Measurements from ENCODE around the gene SLC35D1. TPM values are rescaled to one million over a fixed set of nuclear protein-coding genes. Genes with fewer than 3 reads are reported as not detected.

The SLC35D1 gene
- total and polyA plus RNA-seq, 10 of the 15 experiments (the other 5 are each of a cell fraction or from before 2014, with no cell fraction given) = 2.9 to 12.4 (median 8.6) TPM

- TF ChIP-seq DPF2 (IDR thresholded peaks at IDR 0.05) (peak; percentile 68; the same call in 1 of the 2 replicates), E2F4 (IDR thresholded peaks at IDR 0.05; ENCODE audit: low read depth, low read length) (no peak), MLLT1 (IDR thresholded peaks at IDR 0.05) (0 out of 2 replicates have a peak, but pooled peaks have one; percentile 31), GATAD2B (conservative IDR thresholded peaks at IDR 0.05; ENCODE audit: low read depth) (no peak), JUND (IDR thresholded peaks at IDR 0.05; ENCODE audit: low read depth, low read length) (no peak), MXI1 (IDR thresholded peaks at IDR 0.05; ENCODE audit: low read depth, low read length) (no peak), EZH2 (IDR thresholded peaks at IDR 0.05; ENCODE audit: borderline replicate concordance, control insufficient read depth, low read depth, low read length) (no peak), NR2F1 (conservative IDR thresholded peaks at IDR 0.05) (peak; percentile 99), PAX5 (IDR thresholded peaks at IDR 0.05; ENCODE audit: borderline replicate concordance, low read depth, low read length) (no peak), E4F1 (IDR thresholded peaks at IDR 0.05; ENCODE audit: borderline replicate concordance, partially characterized antibody) (no peak), NFYA (IDR thresholded peaks at IDR 0.05; ENCODE audit: borderline replicate concordance, low read depth, low read length) (no peak), SMAD5 (IDR thresholded peaks at IDR 0.05; ENCODE audit: low read depth) (no peak), NRF1 (conservative IDR thresholded peaks at IDR 0.05; ENCODE audit: low read depth, low read length) (no peak), GABPA (IDR thresholded peaks at IDR 0.05; ENCODE audit: low read depth) (no peak), HDAC6 (IDR thresholded peaks at IDR 0.05; ENCODE audit: unreplicated experiment) (no peak)
- TF ChIP-seq, protein P1, sequence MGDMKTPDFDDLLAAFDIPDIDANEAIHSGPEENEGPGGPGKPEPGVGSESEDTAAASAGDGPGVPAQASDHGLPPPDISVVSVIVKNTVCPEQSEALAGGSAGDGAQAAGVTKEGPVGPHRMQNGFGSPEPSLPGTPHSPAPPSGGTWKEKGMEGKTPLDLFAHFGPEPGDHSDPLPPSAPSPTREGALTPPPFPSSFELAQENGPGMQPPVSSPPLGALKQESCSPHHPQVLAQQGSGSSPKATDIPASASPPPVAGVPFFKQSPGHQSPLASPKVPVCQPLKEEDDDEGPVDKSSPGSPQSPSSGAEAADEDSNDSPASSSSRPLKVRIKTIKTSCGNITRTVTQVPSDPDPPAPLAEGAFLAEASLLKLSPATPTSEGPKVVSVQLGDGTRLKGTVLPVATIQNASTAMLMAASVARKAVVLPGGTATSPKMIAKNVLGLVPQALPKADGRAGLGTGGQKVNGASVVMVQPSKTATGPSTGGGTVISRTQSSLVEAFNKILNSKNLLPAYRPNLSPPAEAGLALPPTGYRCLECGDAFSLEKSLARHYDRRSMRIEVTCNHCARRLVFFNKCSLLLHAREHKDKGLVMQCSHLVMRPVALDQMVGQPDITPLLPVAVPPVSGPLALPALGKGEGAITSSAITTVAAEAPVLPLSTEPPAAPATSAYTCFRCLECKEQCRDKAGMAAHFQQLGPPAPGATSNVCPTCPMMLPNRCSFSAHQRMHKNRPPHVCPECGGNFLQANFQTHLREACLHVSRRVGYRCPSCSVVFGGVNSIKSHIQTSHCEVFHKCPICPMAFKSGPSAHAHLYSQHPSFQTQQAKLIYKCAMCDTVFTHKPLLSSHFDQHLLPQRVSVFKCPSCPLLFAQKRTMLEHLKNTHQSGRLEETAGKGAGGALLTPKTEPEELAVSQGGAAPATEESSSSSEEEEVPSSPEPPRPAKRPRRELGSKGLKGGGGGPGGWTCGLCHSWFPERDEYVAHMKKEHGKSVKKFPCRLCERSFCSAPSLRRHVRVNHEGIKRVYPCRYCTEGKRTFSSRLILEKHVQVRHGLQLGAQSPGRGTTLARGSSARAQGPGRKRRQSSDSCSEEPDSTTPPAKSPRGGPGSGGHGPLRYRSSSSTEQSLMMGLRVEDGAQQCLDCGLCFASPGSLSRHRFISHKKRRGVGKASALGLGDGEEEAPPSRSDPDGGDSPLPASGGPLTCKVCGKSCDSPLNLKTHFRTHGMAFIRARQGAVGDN (IDR thresholded peaks at IDR 0.05) = no peak
- TF ChIP-seq, protein P2, sequence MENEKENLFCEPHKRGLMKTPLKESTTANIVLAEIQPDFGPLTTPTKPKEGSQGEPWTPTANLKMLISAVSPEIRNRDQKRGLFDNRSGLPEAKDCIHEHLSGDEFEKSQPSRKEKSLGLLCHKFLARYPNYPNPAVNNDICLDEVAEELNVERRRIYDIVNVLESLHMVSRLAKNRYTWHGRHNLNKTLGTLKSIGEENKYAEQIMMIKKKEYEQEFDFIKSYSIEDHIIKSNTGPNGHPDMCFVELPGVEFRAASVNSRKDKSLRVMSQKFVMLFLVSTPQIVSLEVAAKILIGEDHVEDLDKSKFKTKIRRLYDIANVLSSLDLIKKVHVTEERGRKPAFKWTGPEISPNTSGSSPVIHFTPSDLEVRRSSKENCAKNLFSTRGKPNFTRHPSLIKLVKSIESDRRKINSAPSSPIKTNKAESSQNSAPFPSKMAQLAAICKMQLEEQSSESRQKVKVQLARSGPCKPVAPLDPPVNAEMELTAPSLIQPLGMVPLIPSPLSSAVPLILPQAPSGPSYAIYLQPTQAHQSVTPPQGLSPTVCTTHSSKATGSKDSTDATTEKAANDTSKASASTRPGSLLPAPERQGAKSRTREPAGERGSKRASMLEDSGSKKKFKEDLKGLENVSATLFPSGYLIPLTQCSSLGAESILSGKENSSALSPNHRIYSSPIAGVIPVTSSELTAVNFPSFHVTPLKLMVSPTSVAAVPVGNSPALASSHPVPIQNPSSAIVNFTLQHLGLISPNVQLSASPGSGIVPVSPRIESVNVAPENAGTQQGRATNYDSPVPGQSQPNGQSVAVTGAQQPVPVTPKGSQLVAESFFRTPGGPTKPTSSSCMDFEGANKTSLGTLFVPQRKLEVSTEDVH (IDR thresholded peaks at IDR 0.05; ENCODE audit: low read depth, partially characterized antibody) = peak; percentile 43
These were observed 69.5 kb downstream of the SLC35D1 start (continued) for GRCh38 chr1:66984491-66984890.
